ENCODE data around the gene FBH1.

Gene FBH1

GRCh38 chr10:5963071-5963470 lies 73.0 kb downstream of the FBH1 start:
- H3K79me2 ChIP-seq (ENCODE audit: control insufficient read depth, low read length) = no peaks in the 10 kb centered on the region
- no peak for TF ChIP-seq EZH2phosphoT487 (IDR thresholded peaks at IDR 0.05; ENCODE audit: borderline replicate concordance, low read length)
- TF ChIP-seq, protein P1, sequence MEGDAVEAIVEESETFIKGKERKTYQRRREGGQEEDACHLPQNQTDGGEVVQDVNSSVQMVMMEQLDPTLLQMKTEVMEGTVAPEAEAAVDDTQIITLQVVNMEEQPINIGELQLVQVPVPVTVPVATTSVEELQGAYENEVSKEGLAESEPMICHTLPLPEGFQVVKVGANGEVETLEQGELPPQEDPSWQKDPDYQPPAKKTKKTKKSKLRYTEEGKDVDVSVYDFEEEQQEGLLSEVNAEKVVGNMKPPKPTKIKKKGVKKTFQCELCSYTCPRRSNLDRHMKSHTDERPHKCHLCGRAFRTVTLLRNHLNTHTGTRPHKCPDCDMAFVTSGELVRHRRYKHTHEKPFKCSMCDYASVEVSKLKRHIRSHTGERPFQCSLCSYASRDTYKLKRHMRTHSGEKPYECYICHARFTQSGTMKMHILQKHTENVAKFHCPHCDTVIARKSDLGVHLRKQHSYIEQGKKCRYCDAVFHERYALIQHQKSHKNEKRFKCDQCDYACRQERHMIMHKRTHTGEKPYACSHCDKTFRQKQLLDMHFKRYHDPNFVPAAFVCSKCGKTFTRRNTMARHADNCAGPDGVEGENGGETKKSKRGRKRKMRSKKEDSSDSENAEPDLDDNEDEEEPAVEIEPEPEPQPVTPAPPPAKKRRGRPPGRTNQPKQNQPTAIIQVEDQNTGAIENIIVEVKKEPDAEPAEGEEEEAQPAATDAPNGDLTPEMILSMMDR (IDR thresholded peaks at IDR 0.05; ENCODE audit: low read depth, low read length, poor library complexity, severe bottlenecking) = no peak
- H4K20me1 ChIP-seq (ENCODE audit: control insufficient read depth, insufficient read depth, low read depth, low read length) = no peaks in the 10 kb centered on the region
- no peak overlapping the region for H3K4me3 ChIP-seq (ENCODE audit: low read length)
- H3K9me3 ChIP-seq (ENCODE audit: control insufficient read depth, insufficient read depth, low read length) = no peaks in the 10 kb centered on the region
- no peaks in the 10 kb centered on the region for H3K36me3 ChIP-seq (ENCODE audit: control insufficient read depth, low read length)
- no peak overlapping the region for H3K4me2 ChIP-seq (ENCODE audit: low read length)
- no peaks in the 10 kb centered on the region for H3K4me1 ChIP-seq (ENCODE audit: control insufficient read depth, low read length)
- H3K27ac ChIP-seq (ENCODE audit: low read depth, low read length) = no peak overlapping the region
- no peaks in the 10 kb centered on the region for H3F3A ChIP-seq (ENCODE audit: control insufficient read depth, insufficient read depth)
- no peaks in the 10 kb centered on the region for H3K9me2 ChIP-seq (replicated peaks; ENCODE audit: control insufficient read depth, low read length)
- peaks cover 1% of the 10 kb centered on the region; the same call in 1 of the 2 replicates for H3K27me3 ChIP-seq (ENCODE audit: control insufficient read depth, low read length)

GRCh38 chr10:5963591-5963990 lies 73.5 kb downstream of the FBH1 start:
- no peaks in the 10 kb centered on the region for H4K20me1 ChIP-seq (ENCODE audit: control insufficient read depth, insufficient read depth, low read depth, low read length)

GRCh38 chr10:5964736-5965135 lies 74.7 kb downstream of the FBH1 start:
- H3K4me1 ChIP-seq (ENCODE audit: control insufficient read depth, low read length) = no peaks in the 10 kb centered on the region
- H3K27ac ChIP-seq (ENCODE audit: low read depth, low read length) = no peak overlapping the region
- H3K9me2 ChIP-seq (replicated peaks; ENCODE audit: control insufficient read depth, low read length) = no peaks in the 10 kb centered on the region

More at GRCh38 chr10:5963591-5963990, 73.5 kb downstream of the FBH1 start:
- Histone ChIP-seq H3K9me2 (replicated peaks; ENCODE audit: control insufficient read depth, low read length) (no peaks in the 10 kb centered on the region), H3K27me3 (ENCODE audit: control insufficient read depth, low read length) (no peaks in the 10 kb centered on the region; the same call in 1 of the 2 replicates), H3K36me3 (ENCODE audit: control insufficient read depth, low read length) (no peaks in the 10 kb centered on the region), H3F3A (ENCODE audit: control insufficient read depth, insufficient read depth) (no peaks in the 10 kb centered on the region), H3K4me2 (ENCODE audit: low read length) (no peak overlapping the region), H3K4me3 (ENCODE audit: low read length) (no peak overlapping the region), H3K9me3 (ENCODE audit: control insufficient read depth, insufficient read depth, low read length) (no peaks in the 10 kb centered on the region), H3K27ac (ENCODE audit: low read depth, low read length) (no peak overlapping the region), H3K4me1 (ENCODE audit: control insufficient read depth, low read length) (no peaks in the 10 kb centered on the region), H3K79me2 (ENCODE audit: control insufficient read depth, low read length) (no peaks in the 10 kb centered on the region)
- TF ChIP-seq EZH2phosphoT487 (IDR thresholded peaks at IDR 0.05; ENCODE audit: borderline replicate concordance, low read length) = no peak
- TF ChIP-seq, protein P1 (IDR thresholded peaks at IDR 0.05; ENCODE audit: low read depth, low read length, poor library complexity, severe bottlenecking) = no peak

More at GRCh38 chr10:5964736-5965135, 74.7 kb downstream of the FBH1 start:
- Histone ChIP-seq H3F3A (ENCODE audit: control insufficient read depth, insufficient read depth) (no peaks in the 10 kb centered on the region), H3K4me2 (ENCODE audit: low read length) (no peak overlapping the region), H4K20me1 (ENCODE audit: control insufficient read depth, insufficient read depth, low read depth, low read length) (no peaks in the 10 kb centered on the region), H3K27me3 (ENCODE audit: control insufficient read depth, low read length) (no peaks in the 10 kb centered on the region; the same call in 1 of the 2 replicates), H3K9me3 (ENCODE audit: control insufficient read depth, insufficient read depth, low read length) (no peaks in the 10 kb centered on the region), H3K4me3 (ENCODE audit: low read length) (no peak overlapping the region), H3K79me2 (ENCODE audit: control insufficient read depth, low read length) (no peaks in the 10 kb centered on the region), H3K36me3 (ENCODE audit: control insufficient read depth, low read length) (no peaks in the 10 kb centered on the region)
- TF ChIP-seq, protein P1 (IDR thresholded peaks at IDR 0.05; ENCODE audit: low read depth, low read length, poor library complexity, severe bottlenecking) = no peak
- no peak for TF ChIP-seq EZH2phosphoT487 (IDR thresholded peaks at IDR 0.05; ENCODE audit: borderline replicate concordance, low read length)

Measured in DOHH2 (cell line).